Measurements from ENCODE around the gene ITPRIP. TPM values are rescaled to one million over a fixed set of nuclear protein-coding genes. Genes with fewer than 3 reads are reported as not detected.

The ITPRIP gene
- total RNA-seq, 3 donors from 2014 or later (not counting 1 experiment from before 2014, with no cell fraction given): 172 to 225 (median 176) TPM

DNA sequence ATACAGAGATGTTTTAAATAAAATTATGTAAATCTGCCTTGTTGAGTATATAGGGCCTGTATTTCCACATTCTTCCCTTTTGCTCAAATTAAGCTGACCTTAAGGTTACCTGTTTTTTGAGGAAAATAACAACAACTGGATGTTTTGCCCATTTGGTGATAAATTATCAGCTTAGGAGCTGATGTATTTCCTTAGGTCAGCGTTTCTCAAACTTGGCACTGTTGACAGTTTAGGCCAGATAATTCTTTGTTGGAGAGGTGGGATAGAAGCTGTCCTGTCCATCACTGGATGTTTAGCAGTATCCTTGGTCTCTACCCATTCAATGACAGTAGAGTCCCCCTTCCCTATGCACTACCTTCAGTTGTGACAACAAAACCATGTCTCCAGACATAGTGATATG is 62.1 kb downstream of the ITPRIP start:
- TF ChIP-seq, protein P1, sequence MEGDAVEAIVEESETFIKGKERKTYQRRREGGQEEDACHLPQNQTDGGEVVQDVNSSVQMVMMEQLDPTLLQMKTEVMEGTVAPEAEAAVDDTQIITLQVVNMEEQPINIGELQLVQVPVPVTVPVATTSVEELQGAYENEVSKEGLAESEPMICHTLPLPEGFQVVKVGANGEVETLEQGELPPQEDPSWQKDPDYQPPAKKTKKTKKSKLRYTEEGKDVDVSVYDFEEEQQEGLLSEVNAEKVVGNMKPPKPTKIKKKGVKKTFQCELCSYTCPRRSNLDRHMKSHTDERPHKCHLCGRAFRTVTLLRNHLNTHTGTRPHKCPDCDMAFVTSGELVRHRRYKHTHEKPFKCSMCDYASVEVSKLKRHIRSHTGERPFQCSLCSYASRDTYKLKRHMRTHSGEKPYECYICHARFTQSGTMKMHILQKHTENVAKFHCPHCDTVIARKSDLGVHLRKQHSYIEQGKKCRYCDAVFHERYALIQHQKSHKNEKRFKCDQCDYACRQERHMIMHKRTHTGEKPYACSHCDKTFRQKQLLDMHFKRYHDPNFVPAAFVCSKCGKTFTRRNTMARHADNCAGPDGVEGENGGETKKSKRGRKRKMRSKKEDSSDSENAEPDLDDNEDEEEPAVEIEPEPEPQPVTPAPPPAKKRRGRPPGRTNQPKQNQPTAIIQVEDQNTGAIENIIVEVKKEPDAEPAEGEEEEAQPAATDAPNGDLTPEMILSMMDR (IDR thresholded peaks at IDR 0.05): no peak
- ATAC-seq (no peak), DNase-seq (no peak)
- intact Hi-C loops (cut with micrococcal nuclease): no loop called here
- peaks cover 0 to 5% of the 10 kb centered on the region in 2 donors for H3K4me1 Mint-ChIP-seq
- H3K27ac Mint-ChIP-seq: no peak overlapping the region
- Histone ChIP-seq H3K36me3 (ENCODE audit: control insufficient read depth, insufficient read depth, low read length) (no peaks in the 10 kb centered on the region), H3K27me3 (ENCODE audit: control insufficient read depth, insufficient read depth, low read length) (peaks cover 13% of the 10 kb centered on the region), H3K27ac (ENCODE audit: low read length) (no peak overlapping the region), H3K9me3 (ENCODE audit: control insufficient read depth, insufficient read depth, low read length) (no peaks in the 10 kb centered on the region), H3K4me3 (ENCODE audit: low read length) (no peak overlapping the region), H3K4me1 (ENCODE audit: control insufficient read depth, insufficient read depth, low read length) (peaks cover 9% of the 10 kb centered on the region)
- 86% methylated on average over 1 of the region's 1 CpG for WGBS (ENCODE audit: insufficient coverage)
- H3K4me3 Mint-ChIP-seq: no peak overlapping the region
- H3K9me3 Mint-ChIP-seq: no peaks in the 10 kb centered on the region
- peaks cover 13 to 24% of the 10 kb centered on the region in 2 donors for H3K27me3 Mint-ChIP-seq (ENCODE audit: low read depth in 2 of 2)
- no peaks in the 10 kb centered on the region for H3K36me3 Mint-ChIP-seq

DNA sequence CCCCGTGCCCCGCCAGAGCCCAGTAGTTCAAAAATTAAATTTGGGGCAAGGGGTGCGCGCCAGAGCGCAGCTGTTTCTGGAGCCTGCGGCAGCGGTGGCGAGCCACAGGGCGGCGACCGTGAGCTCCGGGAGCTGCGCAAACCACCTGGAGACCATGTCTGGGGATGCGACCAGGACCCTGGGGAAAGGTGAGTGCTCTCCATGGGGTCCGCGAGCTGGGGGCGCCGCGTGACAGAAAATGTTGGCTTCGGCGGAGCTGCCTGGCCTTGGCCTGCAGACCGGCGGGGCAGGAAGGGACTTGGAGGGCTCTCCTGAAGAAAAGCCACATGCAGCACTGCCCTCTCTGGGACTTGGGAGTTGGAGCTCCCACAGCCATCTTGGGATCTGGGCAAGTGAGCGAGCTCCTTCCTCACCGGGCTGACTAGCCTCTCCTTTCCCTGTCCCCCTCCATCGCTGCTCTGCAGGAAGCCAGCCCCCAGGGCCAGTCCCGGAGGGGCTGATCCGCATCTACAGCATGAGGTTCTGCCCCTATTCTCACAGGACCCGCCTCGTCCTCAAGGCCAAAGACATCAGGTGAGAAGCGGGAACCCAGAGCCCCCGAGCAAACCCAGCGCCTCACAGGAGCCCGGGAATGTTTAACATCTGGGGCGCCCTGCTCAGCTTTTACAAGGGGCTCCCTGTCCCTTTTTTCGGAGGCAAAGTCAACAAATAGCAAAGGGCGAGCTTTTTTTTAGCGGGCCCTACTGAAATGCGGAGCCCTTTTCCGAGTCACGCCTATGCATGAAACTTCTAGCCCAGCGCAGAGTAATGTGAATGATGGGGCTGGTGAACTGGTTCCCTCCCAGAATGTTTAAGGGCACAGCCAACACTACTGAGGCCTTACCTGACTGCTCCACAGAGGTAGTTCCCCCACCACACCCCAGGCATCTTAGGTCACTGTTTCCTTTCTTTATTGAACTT is 63.2 kb downstream of the ITPRIP start:
- H3K4me3 Mint-ChIP-seq: no peak overlapping the region
- TF ChIP-seq, protein P1 (IDR thresholded peaks at IDR 0.05): peak; percentile 53
- peaks cover 13 to 24% of the 10 kb centered on the region in 2 donors for H3K27me3 Mint-ChIP-seq (ENCODE audit: low read depth in 2 of 2)
- H3K9me3 Mint-ChIP-seq: no peaks in the 10 kb centered on the region
- Histone ChIP-seq H3K27me3 (ENCODE audit: control insufficient read depth, insufficient read depth, low read length) (peaks cover 13% of the 10 kb centered on the region), H3K36me3 (ENCODE audit: control insufficient read depth, insufficient read depth, low read length) (no peaks in the 10 kb centered on the region), H3K4me3 (ENCODE audit: low read length) (no peak overlapping the region), H3K9me3 (ENCODE audit: control insufficient read depth, insufficient read depth, low read length) (no peaks in the 10 kb centered on the region), H3K27ac (ENCODE audit: low read length) (no peak overlapping the region), H3K4me1 (ENCODE audit: control insufficient read depth, insufficient read depth, low read length) (peaks cover 9% of the 10 kb centered on the region)
- ATAC-seq (peak; percentile 58 to 76 (median 73)), DNase-seq (peak in 1 of 2 donors; percentile 70)
- intact Hi-C loops (cut with micrococcal nuclease): no loop called here
- peaks cover 0 to 5% of the 10 kb centered on the region in 2 donors for H3K4me1 Mint-ChIP-seq
- 30% methylated on average over 42 of the region's 42 CpGs for WGBS (ENCODE audit: insufficient coverage)
- H3K27ac Mint-ChIP-seq: no peak overlapping the region
- no peaks in the 10 kb centered on the region for H3K36me3 Mint-ChIP-seq

DNA sequence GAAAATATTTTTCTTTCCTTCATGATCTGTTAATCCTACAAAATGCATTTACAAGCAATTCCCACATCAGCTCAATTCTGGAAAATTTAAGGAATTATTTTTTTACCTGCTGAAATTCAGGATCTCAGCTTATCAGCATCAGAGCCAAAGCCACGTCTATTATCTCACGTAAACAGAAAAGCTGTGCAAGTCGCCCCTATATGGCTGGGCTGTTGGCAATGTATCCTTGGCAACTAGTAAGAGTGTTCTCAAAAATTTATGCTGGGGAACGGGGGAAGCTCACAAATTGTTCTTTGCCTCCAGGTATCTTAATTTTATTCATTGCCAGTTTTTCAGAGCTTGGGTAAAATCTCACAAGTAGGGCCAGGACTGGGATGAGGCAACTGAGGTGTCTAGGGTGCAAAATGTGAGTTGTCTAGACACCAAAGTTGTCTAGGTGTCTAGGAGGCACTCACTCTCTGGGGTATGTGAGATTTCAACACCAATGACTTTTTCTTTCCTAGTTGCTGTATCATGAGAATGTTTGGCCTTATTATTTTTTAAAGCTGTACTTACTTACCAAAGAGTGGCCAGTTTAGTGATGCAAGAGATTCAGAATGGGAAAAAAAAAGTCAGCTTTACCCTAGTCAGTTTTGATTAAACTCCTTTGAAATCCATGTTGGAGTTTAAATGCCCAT is 64.2 kb downstream of the ITPRIP start:
- H3K4me1 Mint-ChIP-seq: peaks cover 0 to 8% of the 10 kb centered on the region in 2 donors
- H3K9me3 Mint-ChIP-seq: no peaks in the 10 kb centered on the region
- no peaks in the 10 kb centered on the region for H3K9me3 ChIP-seq (ENCODE audit: control insufficient read depth, insufficient read depth, low read length)
- H3K27me3 Mint-ChIP-seq (ENCODE audit: low read depth in 2 of 2): peaks cover 13 to 16% of the 10 kb centered on the region in 2 donors
- TF ChIP-seq, protein P1 (IDR thresholded peaks at IDR 0.05): no peak
- no peak for ATAC-seq
- no peak overlapping the region for H3K4me3 ChIP-seq (ENCODE audit: low read length)
- H3K4me3 Mint-ChIP-seq: no peak overlapping the region
- 92% methylated on average over 4 of the region's 4 CpGs for WGBS (ENCODE audit: insufficient coverage)
- intact Hi-C loops (cut with micrococcal nuclease): no loop called here
- H3K4me1 ChIP-seq (ENCODE audit: control insufficient read depth, insufficient read depth, low read length): peaks cover 14% of the 10 kb centered on the region
- no peaks in the 10 kb centered on the region for H3K36me3 Mint-ChIP-seq
- H3K27ac Mint-ChIP-seq: no peak overlapping the region
- H3K36me3 ChIP-seq (ENCODE audit: control insufficient read depth, insufficient read depth, low read length): no peaks in the 10 kb centered on the region
- peaks cover 13% of the 10 kb centered on the region for H3K27me3 ChIP-seq (ENCODE audit: control insufficient read depth, insufficient read depth, low read length)
- H3K27ac ChIP-seq (ENCODE audit: low read length): no peak overlapping the region
- DNase-seq: no peak

Measured in natural killer cell (primary cell).